Muscle of leg (tissue), 11 donors: ENCODE measurements around the gene FHL5. TPM values are rescaled to one million over a fixed set of nuclear protein-coding genes. Genes with fewer than 3 reads are reported as not detected.

Experiments used
- DNase-seq: peaks from one replicate; pipeline ENCODE4 v3.0.0; 2013
- H3K27ac ChIP-seq: one replicate; pipeline ENCODE4 v1.5.1; 2013; ENCODE audit warnings: mild to moderate bottlenecking, low read length, control low read depth
- H3K27me3 ChIP-seq: one replicate; pipeline ENCODE4 v1.6.1; 2013; ENCODE audit warnings: low read length; ENCODE audit not compliant: control insufficient read depth, insufficient read depth
- H3K36me3 ChIP-seq: one replicate; pipeline ENCODE4 v1.6.1; 2013; ENCODE audit warnings: low read length; ENCODE audit not compliant: control insufficient read depth, insufficient read depth
- H3K4me1 ChIP-seq: one replicate; pipeline ENCODE4 v1.6.1; 2013; ENCODE audit warnings: low read length; ENCODE audit not compliant: control insufficient read depth, insufficient read depth
- H3K4me3 ChIP-seq: one replicate; pipeline ENCODE4 v1.5.1; 2013; ENCODE audit warnings: low read length, control low read depth
- H3K9me3 ChIP-seq: replicated peaks from 2 replicates; pipeline ENCODE4 v1.6.1; 2013; ENCODE audit warnings: low read depth, low read length; ENCODE audit not compliant: control insufficient read depth
- WGBS: methylation state at CpG from one replicate; pipeline ENCODE4 v1.1.5; 2013; ENCODE audit warnings: missing lambda C conversion rate; ENCODE audit not compliant: insufficient coverage; 5-methylcytosine and 5-hydroxymethylcytosine counted together
- polyA plus RNA-seq, 8 donors: library from polyadenylated mRNA; unstranded; fragments of 120-200 nt; gene quantifications; one replicate each; pipeline versions ENCODE4 v1.2.1 to v1.2.3, GENCODE V29; 2013; ENCODE audit warnings: inconsistent platforms in 1 of 8, low replicate concordance in 1 of 8; ENCODE audit not compliant: insufficient read length in 8 of 8, insufficient read depth in 1 of 8
- total RNA-seq: library from RNA; stranded (reverse); fragments of 120-200 nt; gene quantifications from one replicate; pipeline ENCODE4 v1.2.4, GENCODE V29; 2013

Gene FHL5
- total and polyA plus RNA-seq, 9 donors, result 1.1 to 2.6 (median 2.0) TPM

GRCh38 chr6:96604420-96604819 lies 41.5 kb downstream of the FHL5 start:
- Histone ChIP-seq H3K27me3 (no peaks in the 10 kb centered on the region), H3K36me3 (no peaks in the 10 kb centered on the region), H3K9me3 (no peaks in the 10 kb centered on the region), H3K4me3 (no peak overlapping the region), H3K4me1 (no peaks in the 10 kb centered on the region), H3K27ac (no peak overlapping the region)
- WGBS, result 80% methylated on average over 2 of the region's 2 CpGs
- no peak for DNase-seq

GRCh38 chr6:96608074-96608473 lies 45.1 kb downstream of the FHL5 start:
- Histone ChIP-seq H3K4me3 (no peak overlapping the region), H3K27ac (no peak overlapping the region), H3K9me3 (no peaks in the 10 kb centered on the region)

DNA sequence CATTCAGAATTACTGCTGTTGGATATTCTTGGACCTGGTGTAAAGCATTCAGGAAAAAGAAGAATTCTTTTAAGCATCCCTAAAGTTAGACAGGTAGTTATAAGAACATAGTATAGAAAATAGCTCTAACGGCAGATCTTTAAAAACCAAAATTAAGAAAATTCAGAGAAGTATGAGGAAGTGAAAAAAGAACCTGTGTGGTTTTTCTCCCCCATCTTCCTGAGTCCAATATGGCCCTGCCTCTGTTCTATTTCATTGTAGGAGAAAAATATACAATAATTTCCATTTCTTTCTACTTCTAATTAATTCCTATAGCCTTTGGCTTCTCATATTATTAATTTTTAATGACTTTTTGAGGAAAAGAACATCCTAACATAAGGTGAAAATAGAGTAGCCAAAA lies 47.1 kb downstream of the FHL5 start:
- Histone ChIP-seq H3K36me3 (no peaks in the 10 kb centered on the region), H3K27ac (no peak overlapping the region), H3K4me1 (no peaks in the 10 kb centered on the region), H3K27me3 (no peaks in the 10 kb centered on the region), H3K4me3 (no peak overlapping the region), H3K9me3 (no peaks in the 10 kb centered on the region)
- no peak for DNase-seq
- no CpG with 5 or more reads among the region's 1 CpG for WGBS

More at GRCh38 chr6:96608074-96608473, 45.1 kb downstream of the FHL5 start:
- DNase-seq, result no peak
- no peaks in the 10 kb centered on the region for H3K36me3 ChIP-seq
- H3K4me1 ChIP-seq, result no peaks in the 10 kb centered on the region
- H3K27me3 ChIP-seq, result no peaks in the 10 kb centered on the region

- no peak for DNase-seq
- H3K9me3 ChIP-seq, result no peaks in the 10 kb centered on the region
- no peak overlapping the region for H3K4me3 ChIP-seq
- H3K4me1 ChIP-seq, result no peaks in the 10 kb centered on the region
- H3K27me3 ChIP-seq, result no peaks in the 10 kb centered on the region
- H3K27ac ChIP-seq, result no peak overlapping the region
- H3K36me3 ChIP-seq, result no peaks in the 10 kb centered on the region
- WGBS, result 0% methylated on average over 1 of the region's 1 CpG
Observed at GRCh38 chr6:96611342-96611991, 48.5 kb downstream of the FHL5 start.

GRCh38 chr6:96613291-96613999 lies 50.5 kb downstream of the FHL5 start:
- no peaks in the 10 kb centered on the region for H3K9me3 ChIP-seq
- H3K4me3 ChIP-seq, result no peak overlapping the region
- H3K27me3 ChIP-seq, result no peaks in the 10 kb centered on the region
- no peak for DNase-seq
- no peak overlapping the region for H3K27ac ChIP-seq
- H3K36me3 ChIP-seq, result no peaks in the 10 kb centered on the region
- no CpG with 5 or more reads among the region's 2 CpGs for WGBS
- no peaks in the 10 kb centered on the region for H3K4me1 ChIP-seq

- Histone ChIP-seq H3K4me1 (no peaks in the 10 kb centered on the region), H3K36me3 (no peaks in the 10 kb centered on the region), H3K27me3 (no peaks in the 10 kb centered on the region), H3K9me3 (no peaks in the 10 kb centered on the region), H3K27ac (no peak overlapping the region), H3K4me3 (no peak overlapping the region)
- peak; percentile 11 for DNase-seq
- WGBS, result 90% methylated on average over 3 of the region's 6 CpGs
Observed at GRCh38 chr6:96620851-96621250, 57.9 kb downstream of the FHL5 start.

- no peaks in the 10 kb centered on the region for H3K36me3 ChIP-seq
- no peaks in the 10 kb centered on the region for H3K27me3 ChIP-seq
- no peak overlapping the region for H3K4me3 ChIP-seq
- no CpG with 5 or more reads among the region's 2 CpGs for WGBS
- DNase-seq, result no peak
- no peaks in the 10 kb centered on the region for H3K4me1 ChIP-seq
- H3K9me3 ChIP-seq, result no peaks in the 10 kb centered on the region
- H3K27ac ChIP-seq, result no peak overlapping the region
Observed at GRCh38 chr6:96621983-96622382, 59.1 kb downstream of the FHL5 start.

- Histone ChIP-seq H3K27me3 (no peaks in the 10 kb centered on the region), H3K4me3 (no peak overlapping the region), H3K9me3 (no peaks in the 10 kb centered on the region), H3K4me1 (no peaks in the 10 kb centered on the region), H3K36me3 (no peaks in the 10 kb centered on the region), H3K27ac (no peak overlapping the region)
- 25% methylated on average over 1 of the region's 3 CpGs for WGBS
- no peak for DNase-seq
Observed at GRCh38 chr6:96624957-96625356, 62.0 kb downstream of the FHL5 start.

DNA sequence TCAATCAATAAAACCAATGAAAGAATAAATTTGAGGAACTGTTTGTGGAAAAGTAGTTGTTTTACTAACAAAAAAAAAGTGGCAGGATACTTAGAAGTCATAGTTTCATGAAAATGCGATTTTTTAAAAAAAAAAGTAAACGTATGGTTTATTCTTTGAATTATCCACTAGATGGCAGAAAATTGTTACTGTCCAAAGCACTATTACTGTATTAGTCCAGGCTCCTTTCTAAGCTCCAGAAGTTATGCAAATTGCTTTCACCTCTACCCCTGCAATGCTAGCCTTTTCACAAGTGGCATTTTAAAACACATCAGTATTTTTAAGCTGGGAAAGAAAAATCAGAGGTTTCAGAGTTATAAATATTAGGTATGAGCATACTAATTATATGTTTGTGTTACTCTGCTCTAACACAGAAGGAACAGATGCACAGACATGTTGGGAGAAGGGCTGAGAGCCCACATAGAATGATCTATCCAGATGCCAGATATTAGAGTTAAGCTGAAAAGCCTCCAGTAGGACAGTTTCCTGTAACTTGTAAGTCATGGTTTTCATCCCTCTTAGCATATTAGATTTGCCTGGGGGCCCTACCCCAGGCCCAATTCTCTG lies 63.9 kb downstream of the FHL5 start:
- Histone ChIP-seq H3K27ac (no peak overlapping the region), H3K4me3 (no peak overlapping the region), H3K9me3 (no peaks in the 10 kb centered on the region), H3K27me3 (no peaks in the 10 kb centered on the region), H3K4me1 (no peaks in the 10 kb centered on the region), H3K36me3 (no peaks in the 10 kb centered on the region)
- peak; percentile 45 for DNase-seq
- WGBS, result no CpG with 5 or more reads among the region's 2 CpGs

- H3K9me3 ChIP-seq, result no peaks in the 10 kb centered on the region
- DNase-seq, result no peak
- H3K4me3 ChIP-seq, result no peak overlapping the region
- H3K36me3 ChIP-seq, result no peaks in the 10 kb centered on the region
- H3K4me1 ChIP-seq, result no peaks in the 10 kb centered on the region
- H3K27ac ChIP-seq, result no peak overlapping the region
- no CpG with 5 or more reads among the region's 3 CpGs for whole genome bisulfite sequencing
- H3K27me3 ChIP-seq, result no peaks in the 10 kb centered on the region
Observed at GRCh38 chr6:96631248-96631647, 68.3 kb downstream of the FHL5 start.
